ENCODE measurements around the gene ADCY5.

Gene ADCY5

GRCh38 chr3:123325766-123326256, 123.1 kb downstream of the ADCY5 start:
- TF ChIP-seq CTCF (IDR thresholded peaks at IDR 0.05; ENCODE audit: low read length, missing control alignments): no peak
- no peak for DNase-seq (ENCODE audit: low read depth)
- no peak overlapping the region for H3K4me3 ChIP-seq (replicated peaks; ENCODE audit: low read depth, low read length)

DNA sequence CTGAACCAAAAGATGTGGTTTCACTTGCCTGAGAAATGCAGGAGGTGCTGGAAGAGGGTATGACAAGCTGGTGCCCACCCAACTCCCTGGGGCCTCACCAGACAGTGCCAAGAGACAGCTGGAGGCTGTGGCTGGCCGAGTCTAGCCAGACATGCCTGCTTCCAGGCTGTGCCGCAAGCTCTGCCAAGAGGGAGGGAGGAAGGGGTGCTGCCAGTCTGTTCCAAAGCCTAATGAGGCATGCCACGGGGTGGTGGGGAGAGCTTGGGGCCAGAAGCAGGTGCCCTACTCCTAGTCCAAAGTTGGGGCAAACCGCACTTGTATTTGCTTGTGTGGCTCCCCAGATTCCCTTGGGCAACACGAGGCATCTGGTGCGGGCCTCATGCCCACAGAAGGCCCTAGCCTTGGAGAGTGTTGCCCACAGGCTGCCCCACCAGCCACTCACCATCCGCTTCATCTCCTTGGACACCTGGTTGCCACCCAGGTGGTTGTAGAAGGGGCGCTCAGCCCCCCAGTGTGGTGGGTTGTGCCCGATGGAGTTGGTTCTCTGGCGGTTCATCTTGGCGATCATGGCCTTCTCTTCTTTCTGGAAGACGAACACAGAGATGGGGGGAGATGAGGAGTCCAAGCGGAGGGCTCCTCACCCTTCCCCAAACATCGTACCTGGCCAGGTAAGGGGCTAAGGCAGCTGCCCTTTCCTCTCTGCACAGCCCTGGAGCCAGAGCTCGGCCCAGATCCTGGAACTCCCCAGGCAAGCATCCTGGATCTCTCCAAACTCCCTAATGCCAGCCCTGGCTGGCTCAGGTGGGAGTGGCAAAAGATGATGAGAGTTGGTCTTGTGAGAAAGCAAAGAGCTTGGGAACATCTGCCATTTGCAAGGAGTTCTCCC, 123.8 kb downstream of the ADCY5 start:
- no peak overlapping the region for H3K4me3 ChIP-seq (replicated peaks; ENCODE audit: low read depth, low read length)
- TF ChIP-seq CTCF (IDR thresholded peaks at IDR 0.05; ENCODE audit: low read length, missing control alignments): no peak
- DNase-seq (ENCODE audit: low read depth): no peak

GRCh38 chr3:123323781-123324180, 125.1 kb downstream of the ADCY5 start:
- no peak overlapping the region for H3K4me3 ChIP-seq (replicated peaks; ENCODE audit: low read depth, low read length)
- DNase-seq (ENCODE audit: low read depth): no peak
- no peak for TF ChIP-seq CTCF (IDR thresholded peaks at IDR 0.05; ENCODE audit: low read length, missing control alignments)

DNA sequence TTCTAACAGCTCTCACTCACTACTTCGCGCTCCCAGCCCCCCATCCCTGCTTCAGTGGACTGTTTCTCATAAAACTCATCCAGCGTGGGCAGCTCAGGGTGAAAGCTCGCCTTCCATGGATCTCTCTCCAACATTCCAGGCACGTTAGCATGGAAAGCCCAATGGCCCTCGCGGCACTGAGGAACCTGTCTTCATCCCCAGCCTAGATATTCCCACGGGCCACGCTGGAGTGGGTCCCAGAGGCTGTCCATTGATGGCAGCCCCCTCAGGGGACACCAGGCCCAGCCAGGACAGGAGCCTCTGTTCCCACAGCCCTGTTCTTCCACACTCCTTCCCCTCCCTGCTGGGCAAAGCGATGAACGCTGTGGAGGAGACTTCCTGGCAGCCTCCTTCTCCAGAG, 126.0 kb downstream of the ADCY5 start:
- TF ChIP-seq CTCF (IDR thresholded peaks at IDR 0.05; ENCODE audit: low read length, missing control alignments): no peak
- no peak for DNase-seq (ENCODE audit: low read depth)
- H3K4me3 ChIP-seq (replicated peaks; ENCODE audit: low read depth, low read length): no peak overlapping the region

GRCh38 chr3:123321806-123322205, 127.1 kb downstream of the ADCY5 start:
- no peak for DNase-seq (ENCODE audit: low read depth)
- H3K4me3 ChIP-seq (replicated peaks; ENCODE audit: low read depth, low read length): no peak overlapping the region
- no peak for TF ChIP-seq CTCF (IDR thresholded peaks at IDR 0.05; ENCODE audit: low read length, missing control alignments)

DNA sequence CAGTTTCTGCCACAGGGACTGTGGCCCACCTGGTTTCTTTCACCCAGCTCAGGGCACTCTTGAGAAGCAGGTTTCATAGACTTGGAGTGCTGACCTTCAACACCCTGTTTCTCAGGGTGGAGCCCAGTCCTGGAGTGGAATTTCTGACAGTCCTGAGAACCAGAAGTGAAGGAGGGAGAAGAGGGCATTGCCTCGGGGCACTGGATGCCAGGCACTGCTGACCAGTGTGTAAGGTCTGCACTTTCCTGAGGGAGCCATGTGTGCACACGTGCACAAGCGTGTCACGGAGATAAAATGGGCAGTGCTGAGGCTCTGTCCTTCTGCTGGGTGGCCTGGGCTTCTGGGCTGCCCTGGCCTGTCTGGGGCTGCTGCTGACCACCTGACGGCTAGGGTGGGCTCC, 128.7 kb downstream of the ADCY5 start:
- no peak for TF ChIP-seq CTCF (IDR thresholded peaks at IDR 0.05; ENCODE audit: low read length, missing control alignments)
- no peak overlapping the region for H3K4me3 ChIP-seq (replicated peaks; ENCODE audit: low read depth, low read length)
- DNase-seq (ENCODE audit: low read depth): no peak

DNA sequence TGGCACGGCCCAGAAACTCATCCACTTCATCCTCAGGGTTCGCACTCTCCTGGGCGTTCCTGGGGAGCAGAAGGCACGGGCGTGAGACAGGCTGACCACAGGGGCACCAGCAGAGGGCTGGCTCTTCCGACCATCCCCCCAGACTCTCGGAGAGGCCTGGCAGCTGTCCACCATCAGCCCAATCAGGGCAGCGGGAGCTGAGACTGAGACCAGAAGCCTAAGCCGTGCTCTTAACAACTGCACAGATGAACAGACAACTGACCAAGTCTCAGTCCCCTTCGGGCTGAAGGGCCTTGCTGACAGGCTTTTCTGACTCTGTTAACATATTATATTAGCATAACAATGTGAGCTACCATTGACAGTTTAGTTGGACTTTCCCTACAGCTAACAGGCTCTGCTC, 129.1 kb downstream of the ADCY5 start:
- DNase-seq (ENCODE audit: low read depth): no peak
- TF ChIP-seq CTCF (IDR thresholded peaks at IDR 0.05; ENCODE audit: low read length, missing control alignments): no peak
- H3K4me3 ChIP-seq (replicated peaks; ENCODE audit: low read depth, low read length): no peak overlapping the region

Data from fibroblast of pulmonary artery (primary cell).